Gastroesophageal sphincter (tissue), 3 donors: ENCODE results near the gene HACD2.

ENCODE experiments used
- POLR2A ChIP-seq, 2 donors: fragments of 450-650 bp; IDR thresholded peaks; one replicate each; pipeline ENCODE4 v1.6.1; 2017; ENCODE audit warnings: antibody characterized with exemption in 2 of 2, mild to moderate bottlenecking in 2 of 2, moderate library complexity in 1 of 2
- POLR2AphosphoS5 ChIP-seq: sonication (generic); formaldehyde crosslinking; IDR thresholded peaks from one replicate; pipeline ENCODE4 v1.6.1; 2017; ENCODE audit warnings: antibody characterized with exemption
- TF ChIP-seq, protein P1 (sequence below), 4 experiments: fragments of 200-600 bp in 2 of 4; fragments of 450-650 bp in 2 of 4; sonication (generic) in 1 of 4; IDR thresholded peaks; one replicate each; pipeline ENCODE4 v1.5.1; 2017 to 2019; ENCODE audit warnings: antibody characterized with exemption in 4 of 4, mild to moderate bottlenecking in 2 of 4, moderate library complexity in 2 of 4

DNA sequence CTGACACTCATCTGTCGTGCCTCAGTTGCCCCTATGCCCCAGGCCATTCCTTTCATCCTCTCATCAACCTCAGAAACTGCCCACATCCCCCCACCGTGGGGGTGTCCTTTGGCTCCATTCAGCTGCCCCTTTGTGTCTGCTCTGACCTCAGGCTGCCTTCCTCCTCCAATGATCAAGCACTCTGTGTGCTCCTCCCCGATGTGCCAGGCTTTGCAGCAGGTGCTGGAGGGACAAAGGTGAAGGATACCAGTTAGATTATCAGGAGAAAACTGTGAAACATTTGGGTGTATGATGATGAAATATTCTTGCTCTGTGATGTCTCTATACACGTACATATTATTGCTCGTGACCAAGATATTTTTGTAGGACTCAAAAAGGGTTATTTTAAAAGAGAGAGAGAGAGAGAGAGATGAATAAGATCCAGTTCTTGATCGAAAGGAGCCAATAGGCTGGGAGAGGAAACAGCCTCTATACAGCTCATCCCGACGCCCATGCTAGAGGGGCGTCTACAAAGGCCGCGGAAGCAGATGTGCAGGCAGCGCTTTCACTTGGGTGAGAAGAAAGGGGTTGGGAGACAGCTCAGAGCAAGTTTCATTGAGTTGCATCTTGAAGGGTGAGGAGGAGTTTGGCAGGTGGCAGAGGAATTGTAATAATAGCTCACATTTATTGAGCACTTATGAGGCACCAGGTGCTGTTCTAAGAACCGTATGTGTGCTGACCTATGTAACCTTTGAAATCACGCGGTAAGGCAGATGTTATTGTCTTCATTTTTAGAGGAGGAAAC is 107.7 kb downstream of the HACD2 start:
- TF ChIP-seq, protein P1, sequence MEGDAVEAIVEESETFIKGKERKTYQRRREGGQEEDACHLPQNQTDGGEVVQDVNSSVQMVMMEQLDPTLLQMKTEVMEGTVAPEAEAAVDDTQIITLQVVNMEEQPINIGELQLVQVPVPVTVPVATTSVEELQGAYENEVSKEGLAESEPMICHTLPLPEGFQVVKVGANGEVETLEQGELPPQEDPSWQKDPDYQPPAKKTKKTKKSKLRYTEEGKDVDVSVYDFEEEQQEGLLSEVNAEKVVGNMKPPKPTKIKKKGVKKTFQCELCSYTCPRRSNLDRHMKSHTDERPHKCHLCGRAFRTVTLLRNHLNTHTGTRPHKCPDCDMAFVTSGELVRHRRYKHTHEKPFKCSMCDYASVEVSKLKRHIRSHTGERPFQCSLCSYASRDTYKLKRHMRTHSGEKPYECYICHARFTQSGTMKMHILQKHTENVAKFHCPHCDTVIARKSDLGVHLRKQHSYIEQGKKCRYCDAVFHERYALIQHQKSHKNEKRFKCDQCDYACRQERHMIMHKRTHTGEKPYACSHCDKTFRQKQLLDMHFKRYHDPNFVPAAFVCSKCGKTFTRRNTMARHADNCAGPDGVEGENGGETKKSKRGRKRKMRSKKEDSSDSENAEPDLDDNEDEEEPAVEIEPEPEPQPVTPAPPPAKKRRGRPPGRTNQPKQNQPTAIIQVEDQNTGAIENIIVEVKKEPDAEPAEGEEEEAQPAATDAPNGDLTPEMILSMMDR (IDR thresholded peaks at IDR 0.05) = no peak
- no peak for TF ChIP-seq POLR2A (IDR thresholded peaks at IDR 0.05)
- TF ChIP-seq POLR2AphosphoS5 = no peak
